Panc1 (cell line): Measurements from ENCODE around the gene C11orf54. TPM values are rescaled to one million over a fixed set of nuclear protein-coding genes. Genes with fewer than 3 reads are reported as not detected.
A peak's percentile ranks its signal among the peaks of the same experiment; 100 is the strongest.
"Not testable (repeated sequence)": the region's sequence is repeated elsewhere in the genome, so short reads cannot be mapped to it uniquely, and the experiment has no call there.

Experiments used
- ATAC-seq: fragments of 200-7000 bp; cut with Tn5 transposase; 2 replicates; pipeline ENCODE4 v1.9.1; 2020; ENCODE audit warnings: mild to moderate bottlenecking, moderate library complexity
- BruUV-seq: library from RNA; stranded (reverse); fragments of 400-500 nt; replicated peaks from 2 replicates; lab custom pipeline; 2021; lab: Mats Ljungman, UMichigan
- CTCF ChIA-PET: fragments of 300-600 bp; sonication (Branson Sonifier 250); formaldehyde crosslinking; loops from one replicate; lab custom pipeline; 2022; ENCODE audit warnings: antibody characterized with exemption; lab: Charles Lee
- POLR2A ChIA-PET: fragments of 300-600 bp; sonication (Branson Sonifier 250); formaldehyde crosslinking; loops from one replicate; lab custom pipeline; 2022; ENCODE audit warnings: antibody characterized with exemption; lab: Charles Lee
- DNase-seq: peaks from one replicate; pipeline ENCODE4 v3.0.0-alpha.2; 2010; ENCODE audit warnings: low read depth, low spot score
- H3K27ac ChIP-seq: 2 replicates; pipeline ENCODE4 v1.5.1; 2011; ENCODE audit warnings: mild to moderate bottlenecking, low read length, inconsistent platforms
- H3K27me3 ChIP-seq: fragments of 200-500 bp; sonication (Bioruptor generic); 2 replicates; pipeline ENCODE4 v1.6.0; 2014; ENCODE audit warnings: low read length, inconsistent platforms; ENCODE audit not compliant: control insufficient read depth, insufficient read depth
- H3K36me3 ChIP-seq: fragments of 200-500 bp; sonication (Bioruptor generic); 2 replicates; pipeline ENCODE4 v1.5.1; 2014; ENCODE audit warnings: inconsistent platforms, mild to moderate bottlenecking, low read length, moderate library complexity; ENCODE audit not compliant: control insufficient read depth, insufficient read depth
- H3K4me1 ChIP-seq: 2 replicates; pipeline ENCODE4 v1.5.1; 2011; ENCODE audit warnings: inconsistent platforms, mild to moderate bottlenecking, low read length, moderate library complexity; ENCODE audit not compliant: control insufficient read depth, insufficient read depth
- H3K4me3 ChIP-seq, 2 experiments: 2 replicates each; pipeline ENCODE4 v1.5.1; 2011 to 2012; ENCODE audit warnings: low read depth in 2 of 2, low read length in 2 of 2, mild to moderate bottlenecking in 2 of 2, inconsistent platforms in 1 of 2, moderate library complexity in 1 of 2
- H3K9me3 ChIP-seq: fragments of 200-500 bp; sonication (Bioruptor generic); 2 replicates; pipeline ENCODE4 v1.5.1; 2014; ENCODE audit warnings: low read depth, mild to moderate bottlenecking, inconsistent platforms, low read length, moderate library complexity; ENCODE audit not compliant: control insufficient read depth, insufficient read depth
- POLR2AphosphoS5 ChIP-seq: IDR thresholded peaks from 2 replicates; pipeline ENCODE4 v1.6.1; 2012; ENCODE audit warnings: mild to moderate bottlenecking, low read depth, low read length, moderate library complexity
- SIN3A ChIP-seq: IDR thresholded peaks from 2 replicates; pipeline ENCODE4 v1.6.1; 2012; ENCODE audit warnings: low read depth, mild to moderate bottlenecking, low read length, moderate library complexity, borderline replicate concordance; ENCODE audit not compliant: insufficient read depth
- TCF7L2 ChIP-seq: IDR thresholded peaks from 2 replicates; pipeline ENCODE4 v1.6.1; 2011; ENCODE audit warnings: mild to moderate bottlenecking, low read depth, low read length, inconsistent platforms
- in situ Hi-C: cut with HindIII; loops from 2 replicates; pipeline ENCODE4 v1.10.0; 2016; ENCODE audit warnings: low sequenced_read_pairs, low pct_unique_long_range_greater_than_20kb
- intact Hi-C: fragments of 100-400 bp; cut with micrococcal nuclease; formaldehyde crosslinking; loops from one replicate; pipeline ENCODE4 v1.10.0; 2022; ENCODE audit not compliant: unreplicated experiment
- total RNA-seq: library from RNA; stranded (reverse); gene quantifications from one replicate; pipeline ENCODE4 v1.2.1, GENCODE V29; 2021; ENCODE audit not compliant: unreplicated experiment
- TF ChIP-seq, protein P1 (sequence below), 2 experiments: IDR thresholded peaks; 2 replicates each; pipeline ENCODE4 v1.6.1; 2011 to 2012; ENCODE audit warnings: low read depth in 2 of 2, control low read depth in 1 of 2, low read length in 1 of 2, mild to moderate bottlenecking in 1 of 2, moderate library complexity in 1 of 2; ENCODE audit not compliant: insufficient read depth in 1 of 2
- TF ChIP-seq, protein P2 (sequence below): fragments of 450-650 bp; IDR thresholded peaks from 2 replicates; pipeline ENCODE4 v1.5.1; 2017; ENCODE audit warnings: mild to moderate bottlenecking

Gene C11orf54
- total RNA-seq, 1 experiment from 2014 or later: 31.0 TPM

DNA sequence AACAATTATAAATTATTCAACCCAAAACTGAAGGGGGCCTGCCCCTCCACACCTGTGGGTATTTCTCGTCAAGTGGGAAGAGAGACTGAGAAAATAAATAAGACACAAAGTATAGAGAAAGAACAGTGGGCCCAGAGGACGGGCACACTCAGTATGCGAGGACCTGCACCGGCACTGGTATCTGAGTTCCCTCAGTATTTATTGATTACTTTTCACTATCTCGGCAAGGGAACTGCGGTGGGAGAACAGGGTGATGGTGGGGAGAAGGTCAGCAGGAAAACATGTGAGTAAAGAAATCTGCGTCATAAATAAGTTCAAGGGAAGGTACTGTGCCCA is 3.2 kb downstream of the C11orf54 start:
- Histone ChIP-seq H3K36me3 (peaks cover 9% of the 10 kb centered on the region), H3K4me1 (peaks cover 21% of the 10 kb centered on the region), H3K4me3 (peak overlapping the region; percentile 7 to 32), H3K27me3 (no peaks in the 10 kb centered on the region), H3K9me3 (no peaks in the 10 kb centered on the region), H3K27ac (peak overlapping the region; percentile 97)
- ATAC-seq: no peak
- POLR2A ChIA-PET: no interaction called here
- intact Hi-C loops (no loop called here), in situ Hi-C loops (no loop called here)
- TF ChIP-seq, protein P1, sequence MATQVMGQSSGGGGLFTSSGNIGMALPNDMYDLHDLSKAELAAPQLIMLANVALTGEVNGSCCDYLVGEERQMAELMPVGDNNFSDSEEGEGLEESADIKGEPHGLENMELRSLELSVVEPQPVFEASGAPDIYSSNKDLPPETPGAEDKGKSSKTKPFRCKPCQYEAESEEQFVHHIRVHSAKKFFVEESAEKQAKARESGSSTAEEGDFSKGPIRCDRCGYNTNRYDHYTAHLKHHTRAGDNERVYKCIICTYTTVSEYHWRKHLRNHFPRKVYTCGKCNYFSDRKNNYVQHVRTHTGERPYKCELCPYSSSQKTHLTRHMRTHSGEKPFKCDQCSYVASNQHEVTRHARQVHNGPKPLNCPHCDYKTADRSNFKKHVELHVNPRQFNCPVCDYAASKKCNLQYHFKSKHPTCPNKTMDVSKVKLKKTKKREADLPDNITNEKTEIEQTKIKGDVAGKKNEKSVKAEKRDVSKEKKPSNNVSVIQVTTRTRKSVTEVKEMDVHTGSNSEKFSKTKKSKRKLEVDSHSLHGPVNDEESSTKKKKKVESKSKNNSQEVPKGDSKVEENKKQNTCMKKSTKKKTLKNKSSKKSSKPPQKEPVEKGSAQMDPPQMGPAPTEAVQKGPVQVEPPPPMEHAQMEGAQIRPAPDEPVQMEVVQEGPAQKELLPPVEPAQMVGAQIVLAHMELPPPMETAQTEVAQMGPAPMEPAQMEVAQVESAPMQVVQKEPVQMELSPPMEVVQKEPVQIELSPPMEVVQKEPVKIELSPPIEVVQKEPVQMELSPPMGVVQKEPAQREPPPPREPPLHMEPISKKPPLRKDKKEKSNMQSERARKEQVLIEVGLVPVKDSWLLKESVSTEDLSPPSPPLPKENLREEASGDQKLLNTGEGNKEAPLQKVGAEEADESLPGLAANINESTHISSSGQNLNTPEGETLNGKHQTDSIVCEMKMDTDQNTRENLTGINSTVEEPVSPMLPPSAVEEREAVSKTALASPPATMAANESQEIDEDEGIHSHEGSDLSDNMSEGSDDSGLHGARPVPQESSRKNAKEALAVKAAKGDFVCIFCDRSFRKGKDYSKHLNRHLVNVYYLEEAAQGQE (IDR thresholded peaks at IDR 0.05; ENCODE audit: insufficient read depth in 1 of 2, low read depth in 2 of 2, low read length in 1 of 2): no peak
- TF ChIP-seq, protein P2, sequence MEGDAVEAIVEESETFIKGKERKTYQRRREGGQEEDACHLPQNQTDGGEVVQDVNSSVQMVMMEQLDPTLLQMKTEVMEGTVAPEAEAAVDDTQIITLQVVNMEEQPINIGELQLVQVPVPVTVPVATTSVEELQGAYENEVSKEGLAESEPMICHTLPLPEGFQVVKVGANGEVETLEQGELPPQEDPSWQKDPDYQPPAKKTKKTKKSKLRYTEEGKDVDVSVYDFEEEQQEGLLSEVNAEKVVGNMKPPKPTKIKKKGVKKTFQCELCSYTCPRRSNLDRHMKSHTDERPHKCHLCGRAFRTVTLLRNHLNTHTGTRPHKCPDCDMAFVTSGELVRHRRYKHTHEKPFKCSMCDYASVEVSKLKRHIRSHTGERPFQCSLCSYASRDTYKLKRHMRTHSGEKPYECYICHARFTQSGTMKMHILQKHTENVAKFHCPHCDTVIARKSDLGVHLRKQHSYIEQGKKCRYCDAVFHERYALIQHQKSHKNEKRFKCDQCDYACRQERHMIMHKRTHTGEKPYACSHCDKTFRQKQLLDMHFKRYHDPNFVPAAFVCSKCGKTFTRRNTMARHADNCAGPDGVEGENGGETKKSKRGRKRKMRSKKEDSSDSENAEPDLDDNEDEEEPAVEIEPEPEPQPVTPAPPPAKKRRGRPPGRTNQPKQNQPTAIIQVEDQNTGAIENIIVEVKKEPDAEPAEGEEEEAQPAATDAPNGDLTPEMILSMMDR: no peak
- TF ChIP-seq SIN3A (no peak), TCF7L2 (no peak), POLR2AphosphoS5 (no peak)
- DNase-seq: no peak
- CTCF ChIA-PET: no interaction called here
- BruUV-seq: no TSS peak

DNA sequence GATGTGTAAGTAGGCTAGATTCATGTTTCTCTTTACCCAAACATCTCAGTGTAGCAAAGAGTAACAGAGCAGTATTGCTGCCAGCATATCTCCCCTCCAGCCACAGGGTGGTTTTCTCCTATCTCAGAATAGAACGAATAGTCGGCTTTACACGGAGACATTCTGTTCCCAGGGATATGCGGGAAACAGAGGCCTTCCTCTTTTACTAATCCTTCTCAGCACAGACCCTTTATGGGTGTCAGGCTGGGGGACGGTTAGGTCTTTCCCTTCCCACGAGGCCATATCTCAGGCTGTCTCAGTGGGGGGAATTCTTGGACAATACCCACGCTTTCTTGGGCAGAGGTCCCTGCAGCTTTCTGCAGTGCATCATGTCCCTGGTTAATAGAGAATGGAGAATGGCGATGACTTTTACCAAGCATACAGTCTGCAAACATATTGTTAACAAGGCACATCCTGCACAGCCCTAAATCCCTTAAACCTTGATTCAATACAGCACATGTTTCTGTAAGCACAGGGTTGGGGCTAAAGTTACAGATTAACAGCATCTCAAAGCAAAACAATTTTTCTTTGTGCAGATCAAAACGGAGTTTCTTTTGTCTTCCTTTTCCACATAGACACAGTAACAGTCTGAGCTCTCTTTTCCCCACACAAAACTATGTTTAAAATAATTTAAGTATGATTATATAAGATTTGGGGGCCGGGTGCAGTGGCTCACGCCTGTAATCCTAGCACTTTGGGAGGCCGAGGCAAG is 3.7 kb downstream of the C11orf54 start:
- POLR2A ChIA-PET: interaction anchor here (0.6 kb wide), 1 partner anchor 11 kb away, joined by 8 read pairs; no protein-coding TSS in a partner anchor
- H3K27me3 ChIP-seq, H3K9me3 ChIP-seq, DNase-seq, ATAC-seq, in situ Hi-C loops, H3K36me3 ChIP-seq, BruUV-seq, CTCF ChIA-PET, intact Hi-C loops: not testable (repeated sequence)
- H3K4me3 ChIP-seq: peak overlapping the region; percentile 7 to 32; a peak in 3 of 4 replicates
- peak overlapping the region; percentile 97 for H3K27ac ChIP-seq
- peaks cover 21% of the 10 kb centered on the region for H3K4me1 ChIP-seq

DNA sequence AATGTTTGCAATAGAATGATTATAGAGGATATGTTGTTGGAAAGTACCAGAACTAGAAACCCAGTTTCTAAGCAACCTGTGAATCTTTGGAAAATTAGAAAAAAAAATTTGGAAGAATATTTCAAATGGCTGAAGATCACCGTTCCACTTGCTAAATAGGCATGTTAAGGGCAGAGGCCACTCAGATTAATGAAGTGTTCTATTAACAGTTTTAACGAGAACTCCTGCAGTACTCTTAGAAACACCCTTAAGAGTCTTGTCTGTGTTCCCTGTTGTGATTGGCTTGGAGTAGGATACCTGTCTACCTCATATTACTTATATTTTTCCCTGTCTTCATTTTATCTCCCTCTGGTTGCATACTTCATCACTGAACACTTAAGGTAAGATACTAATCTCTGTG is 4.6 kb downstream of the C11orf54 start:
- H3K9me3 ChIP-seq: no peaks in the 10 kb centered on the region
- BruUV-seq: no TSS peak
- no peak for TF ChIP-seq TCF7L2
- TF ChIP-seq SIN3A: no peak
- TF ChIP-seq, protein P2: no peak
- TF ChIP-seq POLR2AphosphoS5: no peak
- TF ChIP-seq, protein P1 (IDR thresholded peaks at IDR 0.05; ENCODE audit: insufficient read depth in 1 of 2, low read depth in 2 of 2, low read length in 1 of 2): no peak
- ATAC-seq (no peak), DNase-seq (no peak)
- H3K27ac ChIP-seq: no peak overlapping the region
- no peaks in the 10 kb centered on the region for H3K27me3 ChIP-seq
- ChIA-PET POLR2A (no interaction called here), CTCF (no interaction called here)
- no peaks in the 10 kb centered on the region; the same call in 1 of the 2 replicates for H3K36me3 ChIP-seq
- H3K4me1 ChIP-seq: peaks cover 21% of the 10 kb centered on the region
- H3K4me3 ChIP-seq: no peak overlapping the region
- in situ Hi-C loops (no loop called here), intact Hi-C loops (no loop called here)
